Measurements from ENCODE around the gene NR1H3. TPM values are rescaled to one million over a fixed set of nuclear protein-coding genes. Genes with fewer than 3 reads are reported as not detected.

The NR1H3 gene
- total RNA-seq, 1 experiment from 2014 or later, result 44.8 TPM

GRCh38 chr11:47272706-47273105 is 14.9 kb downstream of the NR1H3 start:
- H3K4me1 Mint-ChIP-seq (ENCODE audit: low read depth, unreplicated experiment), result peaks cover 35% of the 10 kb centered on the region
- no peak for TF ChIP-seq CTCF (IDR thresholded peaks at IDR 0.05; ENCODE audit: insufficient read depth in 1 of 2, low read depth in 1 of 2, low read length in 1 of 2, severe bottlenecking in 1 of 2, unreplicated experiment in 1 of 2)
- no peak for DNase-seq
- BruUV-seq (replicated peaks), result no TSS peak
- peaks cover 28% of the 10 kb centered on the region for H3K36me3 Mint-ChIP-seq (ENCODE audit: insufficient read depth, unreplicated experiment)
- Histone ChIP-seq H3K36me3 (ENCODE audit: control insufficient read depth, insufficient read depth, low read length) (peaks cover 8% of the 10 kb centered on the region), H3K27me3 (replicated peaks; ENCODE audit: control insufficient read depth, insufficient read depth, low read length) (no peaks in the 10 kb centered on the region), H3K4me3 (ENCODE audit: low read depth, low read length) (no peak overlapping the region), H3K4me1 (peaks cover 17% of the 10 kb centered on the region), H3K9me3 (no peaks in the 10 kb centered on the region)
- ChIA-PET POLR2A (no interaction called here), CTCF (interaction anchor here (1.1 kb wide), 1 partner anchor 82 kb away, joined by 4 read pairs; no protein-coding TSS in a partner anchor)
- intact Hi-C loops (cut with micrococcal nuclease; ENCODE audit: unreplicated experiment), result no loop called here
- no peak overlapping the region for H3K27ac Mint-ChIP-seq (ENCODE audit: unreplicated experiment)
- H3K9me3 Mint-ChIP-seq (ENCODE audit: unreplicated experiment), result no peaks in the 10 kb centered on the region
- no peaks in the 10 kb centered on the region for H3K27me3 Mint-ChIP-seq (ENCODE audit: insufficient read depth, unreplicated experiment)
- H3K4me3 Mint-ChIP-seq (ENCODE audit: unreplicated experiment), result no peak overlapping the region

- no TSS peak for BruUV-seq (replicated peaks)
- peaks cover 7% of the 10 kb centered on the region; the same call in 1 of the 2 replicates for H3K4me1 ChIP-seq
- H3K4me3 Mint-ChIP-seq (ENCODE audit: unreplicated experiment), result no peak overlapping the region
- no peaks in the 10 kb centered on the region for H3K27me3 Mint-ChIP-seq (ENCODE audit: insufficient read depth, unreplicated experiment)
- no peak for DNase-seq
- CTCF ChIA-PET, result no interaction called here
- H3K27ac Mint-ChIP-seq (ENCODE audit: unreplicated experiment), result no peak overlapping the region
- H3K27me3 ChIP-seq (replicated peaks; ENCODE audit: control insufficient read depth, insufficient read depth, low read length), result no peaks in the 10 kb centered on the region
- H3K9me3 Mint-ChIP-seq (ENCODE audit: unreplicated experiment), result no peaks in the 10 kb centered on the region
- H3K4me3 ChIP-seq (ENCODE audit: low read depth, low read length), result no peak overlapping the region
- H3K36me3 Mint-ChIP-seq (ENCODE audit: insufficient read depth, unreplicated experiment), result peaks cover 34% of the 10 kb centered on the region
- intact Hi-C loops (cut with micrococcal nuclease; ENCODE audit: unreplicated experiment), result no loop called here
- peaks cover 8% of the 10 kb centered on the region for H3K36me3 ChIP-seq (ENCODE audit: control insufficient read depth, insufficient read depth, low read length)
- H3K4me1 Mint-ChIP-seq (ENCODE audit: low read depth, unreplicated experiment), result peaks cover 24% of the 10 kb centered on the region
- TF ChIP-seq CTCF (IDR thresholded peaks at IDR 0.05; ENCODE audit: insufficient read depth in 1 of 2, low read depth in 1 of 2, low read length in 1 of 2, severe bottlenecking in 1 of 2, unreplicated experiment in 1 of 2), result no peak
- H3K9me3 ChIP-seq, result no peaks in the 10 kb centered on the region
- POLR2A ChIA-PET, result no interaction called here
Observed at GRCh38 chr11:47274495-47275235, 16.9 kb downstream of the NR1H3 start.

- Mint-ChIP-seq H3K27me3 (ENCODE audit: insufficient read depth, unreplicated experiment) (no peaks in the 10 kb centered on the region), H3K4me1 (ENCODE audit: low read depth, unreplicated experiment) (peaks cover 12% of the 10 kb centered on the region), H3K4me3 (ENCODE audit: unreplicated experiment) (no peak overlapping the region), H3K27ac (ENCODE audit: unreplicated experiment) (no peak overlapping the region), H3K9me3 (ENCODE audit: unreplicated experiment) (no peaks in the 10 kb centered on the region), H3K36me3 (ENCODE audit: insufficient read depth, unreplicated experiment) (peaks cover 51% of the 10 kb centered on the region)
- no peaks in the 10 kb centered on the region for H3K9me3 ChIP-seq
- TF ChIP-seq CTCF (IDR thresholded peaks at IDR 0.05; ENCODE audit: insufficient read depth in 1 of 2, low read depth in 1 of 2, low read length in 1 of 2, severe bottlenecking in 1 of 2, unreplicated experiment in 1 of 2), result no peak
- intact Hi-C loops (cut with micrococcal nuclease; ENCODE audit: unreplicated experiment), result no loop called here
- H3K27me3 ChIP-seq (replicated peaks; ENCODE audit: control insufficient read depth, insufficient read depth, low read length), result no peaks in the 10 kb centered on the region
- BruUV-seq (replicated peaks), result no TSS peak
- no peaks in the 10 kb centered on the region; the same call in 1 of the 2 replicates for H3K4me1 ChIP-seq
- peaks cover 11% of the 10 kb centered on the region for H3K36me3 ChIP-seq (ENCODE audit: control insufficient read depth, insufficient read depth, low read length)
- DNase-seq, result no peak
- no peak overlapping the region for H3K4me3 ChIP-seq (ENCODE audit: low read depth, low read length)
- ChIA-PET CTCF (no interaction called here), POLR2A (no interaction called here)
Observed at GRCh38 chr11:47276923-47277322, 19.1 kb downstream of the NR1H3 start.

Data from Caco-2 (cell line).